Measurements from ENCODE around the gene ATAD3A. TPM values are rescaled to one million over a fixed set of nuclear protein-coding genes. Genes with fewer than 3 reads are reported as not detected.
"Not testable (repeated sequence)": the region's sequence is repeated elsewhere in the genome, so short reads cannot be mapped to it uniquely, and the experiment has no call there.

The ATAD3A gene
- polyA plus RNA-seq, 10 donors: 10.2 to 21.1 (median 17.9) TPM

DNA sequence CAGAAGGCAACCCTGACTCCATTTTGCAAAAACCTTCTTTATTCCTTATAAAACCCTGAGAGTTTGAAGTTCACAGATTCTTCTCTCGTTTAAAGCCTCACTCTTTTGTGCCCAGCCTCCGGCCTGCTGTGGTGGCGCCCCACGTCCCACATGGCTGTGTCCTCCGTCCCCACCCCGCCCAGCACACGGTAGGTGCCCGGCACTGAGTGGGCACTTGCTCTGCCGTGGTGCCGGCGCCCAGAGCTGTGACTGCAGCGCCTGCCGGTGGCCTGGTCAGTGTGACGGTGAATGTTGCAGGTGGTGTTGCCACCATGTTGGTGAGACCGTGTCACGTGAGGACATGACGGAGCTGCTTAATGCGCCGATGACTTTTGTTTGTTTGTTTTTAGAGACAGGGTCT, 9.4 kb downstream of the ATAD3A start:
- DNase-seq: no peak

DNA sequence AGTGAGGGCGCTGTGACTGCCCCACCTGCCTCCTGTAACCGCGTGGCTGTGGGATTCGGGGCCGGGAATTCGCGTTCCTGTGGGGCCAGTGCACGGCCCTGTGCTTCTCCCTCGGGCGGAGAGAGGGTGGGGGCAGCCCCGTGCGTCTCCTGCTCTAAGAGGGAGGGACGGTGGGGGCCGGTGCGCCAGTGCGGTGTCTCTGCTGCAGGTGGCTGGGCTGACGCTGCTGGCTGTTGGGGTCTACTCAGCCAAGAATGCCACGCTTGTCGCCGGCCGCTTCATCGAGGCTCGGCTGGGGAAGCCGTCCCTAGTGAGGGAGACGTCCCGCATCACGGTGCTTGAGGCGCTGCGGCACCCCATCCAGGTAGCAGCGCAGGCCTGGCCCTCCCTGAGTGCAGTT, 10.6 kb downstream of the ATAD3A start:
- DNase-seq: not testable (repeated sequence)

DNA sequence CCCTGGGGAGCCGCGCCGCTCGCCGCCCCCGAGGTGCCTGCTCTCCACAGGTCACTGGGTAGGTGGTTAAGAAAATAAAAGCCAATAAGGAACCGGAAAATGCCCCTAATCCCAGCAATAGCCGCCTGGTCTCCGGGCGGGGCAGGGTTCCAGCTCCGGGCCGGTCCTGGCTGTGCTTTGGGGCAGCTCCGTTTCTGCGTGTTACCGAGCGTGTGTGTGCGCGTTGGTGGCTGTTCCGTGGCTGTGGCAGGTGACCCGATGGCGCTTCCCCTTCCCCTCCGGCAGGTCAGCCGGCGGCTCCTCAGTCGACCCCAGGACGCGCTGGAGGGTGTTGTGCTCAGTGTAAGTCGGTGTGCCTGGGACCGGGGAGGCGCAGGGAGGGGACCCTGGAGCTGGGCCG, 11.3 kb downstream of the ATAD3A start:
- DNase-seq: not testable (repeated sequence)

DNA sequence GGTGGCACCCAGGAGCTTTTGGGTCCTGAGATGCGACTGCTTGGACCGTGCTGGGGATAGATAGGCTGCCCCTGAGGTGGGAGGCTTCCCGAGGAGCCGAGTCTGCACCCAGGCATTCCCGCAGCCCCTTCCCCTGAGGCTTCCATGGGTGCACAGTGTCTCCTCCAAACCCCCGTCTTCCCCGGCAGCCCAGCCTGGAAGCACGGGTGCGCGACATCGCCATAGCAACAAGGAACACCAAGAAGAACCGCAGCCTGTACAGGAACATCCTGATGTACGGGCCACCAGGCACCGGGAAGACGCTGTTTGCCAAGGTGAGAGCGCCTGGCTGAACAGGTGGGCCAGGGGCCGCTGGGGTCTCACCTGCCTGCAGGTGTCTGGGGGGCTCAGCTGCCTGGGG, 11.7 kb downstream of the ATAD3A start:
- not testable (repeated sequence) for DNase-seq

DNA sequence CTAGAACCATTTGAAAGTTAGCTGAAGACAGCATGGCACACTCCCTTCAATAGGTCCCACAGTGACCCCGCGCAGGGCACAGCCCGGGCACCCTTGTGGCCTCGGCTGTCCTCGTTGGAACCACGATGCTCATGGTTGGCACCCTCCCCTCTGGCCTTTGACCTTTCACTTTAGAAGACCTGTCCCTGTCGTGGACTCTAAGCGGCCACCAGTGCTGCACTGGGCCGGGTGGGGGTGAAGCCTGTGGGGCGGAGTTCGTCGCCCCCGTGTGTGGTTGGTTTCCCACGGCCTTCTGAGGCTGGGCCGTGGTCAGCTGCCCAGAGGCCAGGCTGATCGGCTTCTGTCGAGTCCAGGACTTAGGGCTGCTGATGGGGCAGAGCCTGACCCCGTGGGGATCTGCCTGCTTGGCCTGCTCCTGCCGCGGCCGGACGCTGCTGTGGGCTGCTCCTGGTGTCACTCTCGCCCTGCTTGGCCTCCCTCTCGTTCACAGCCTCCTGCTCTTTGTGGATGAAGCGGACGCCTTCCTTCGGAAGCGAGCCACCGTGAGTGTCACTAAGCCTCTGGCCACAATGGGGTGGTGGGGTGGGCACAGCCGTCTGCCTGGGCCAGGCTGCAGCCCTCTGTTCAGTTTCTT, 12.9 kb downstream of the ATAD3A start:
- not testable (repeated sequence) for DNase-seq

DNA sequence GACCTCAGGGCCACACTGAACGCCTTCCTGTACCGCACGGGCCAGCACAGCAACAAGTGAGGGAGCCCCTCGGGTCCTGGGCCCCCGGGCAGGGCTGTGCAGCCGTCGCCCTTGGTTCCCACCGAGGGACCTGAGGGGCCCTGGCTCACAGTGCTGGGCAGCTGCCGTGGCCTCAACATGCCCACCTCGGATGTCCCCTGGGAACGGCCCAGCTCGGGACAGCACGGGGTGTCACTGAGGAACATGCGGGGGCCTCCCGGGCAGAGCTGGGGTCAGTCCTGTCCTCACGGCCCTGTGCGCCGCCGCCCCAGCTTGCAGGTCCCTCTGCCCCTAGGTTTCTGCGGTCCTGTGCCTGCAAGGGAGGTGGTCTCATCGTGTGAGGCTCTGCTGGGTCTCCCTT, 14.5 kb downstream of the ATAD3A start:
- not testable (repeated sequence) for DNase-seq

DNA sequence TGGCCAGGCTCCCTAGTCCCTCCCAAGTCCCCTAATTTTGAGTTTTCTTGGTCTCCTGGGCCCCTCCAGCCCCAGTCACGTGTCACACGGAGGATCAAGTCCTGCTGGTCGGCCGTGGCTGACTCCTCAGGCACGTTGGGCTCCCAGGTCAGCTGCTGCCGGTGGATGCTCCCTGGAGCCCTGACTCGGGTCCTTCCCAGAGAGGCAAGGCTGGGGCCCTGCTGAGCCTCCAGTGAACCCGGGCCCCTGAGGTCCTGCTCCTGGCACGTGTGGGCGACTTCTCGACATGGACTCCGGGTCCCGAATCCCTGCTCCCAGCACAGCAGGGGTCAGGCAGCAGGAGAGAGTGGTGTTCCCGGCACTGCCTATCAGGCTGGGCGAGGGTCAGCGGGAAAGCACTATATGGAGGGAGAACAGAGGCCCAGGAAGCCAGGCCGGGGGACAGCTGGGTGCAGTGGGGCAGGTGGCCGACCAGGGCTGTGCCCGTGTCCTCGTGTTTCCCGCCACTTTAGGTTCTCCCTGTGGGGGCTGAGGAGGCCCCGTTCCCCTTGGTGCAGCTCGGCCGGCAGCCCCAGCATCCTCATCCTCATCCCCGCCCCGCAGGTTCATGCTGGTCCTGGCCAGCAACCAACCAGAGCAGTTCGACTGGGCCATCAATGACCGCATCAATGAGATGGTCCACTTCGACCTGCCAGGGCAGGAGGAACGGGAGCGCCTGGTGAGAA, 15.3 kb downstream of the ATAD3A start:
- no peak for DNase-seq

DNA sequence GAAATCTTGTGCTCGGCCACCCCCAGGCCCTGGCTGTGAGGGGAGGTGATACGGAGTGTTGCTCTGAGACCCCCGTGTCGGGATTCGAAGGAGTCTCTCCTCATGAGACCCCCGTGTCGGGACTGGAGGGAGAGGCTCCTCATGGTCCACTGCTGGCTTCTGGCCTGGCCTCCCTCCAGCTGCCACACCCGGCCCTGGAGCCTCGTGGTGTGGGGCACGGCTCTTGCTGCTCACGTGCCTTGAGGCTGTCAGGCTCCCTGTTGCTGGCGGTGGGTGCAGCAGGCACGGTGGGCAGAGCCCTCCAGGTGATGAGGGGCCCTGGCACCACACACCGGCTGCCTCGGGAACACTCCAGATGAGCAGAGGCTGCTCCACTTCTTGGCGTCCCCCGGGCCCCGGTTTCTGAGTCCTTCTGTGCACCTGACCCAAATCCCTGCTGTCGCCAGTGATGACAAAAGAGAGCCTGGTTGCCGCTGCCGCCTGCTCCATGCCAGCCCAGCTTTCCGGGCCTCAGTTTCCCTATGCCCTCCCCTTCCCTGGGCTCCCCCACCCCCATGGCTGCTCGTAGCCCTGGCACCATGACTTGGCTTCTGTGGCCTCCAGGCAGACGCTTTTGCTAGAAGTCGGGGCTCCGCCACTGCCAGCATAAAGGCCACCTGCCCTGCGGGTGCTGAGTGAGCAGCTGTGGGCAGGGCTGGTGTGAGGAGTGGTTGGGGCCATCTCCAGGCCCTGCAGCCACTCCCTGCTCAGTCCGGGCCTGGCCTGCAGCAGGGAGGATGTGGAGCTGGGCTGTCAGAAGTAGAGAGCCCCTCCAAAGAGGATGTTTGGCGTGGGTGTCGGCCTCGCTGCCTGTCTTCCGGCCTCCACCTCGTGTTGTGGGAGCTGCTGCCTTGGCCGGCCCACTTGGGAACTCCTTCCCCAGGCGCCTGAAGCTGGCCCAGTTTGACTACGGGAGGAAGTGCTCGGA, 16.6 kb downstream of the ATAD3A start:
- DNase-seq: no peak

DNA sequence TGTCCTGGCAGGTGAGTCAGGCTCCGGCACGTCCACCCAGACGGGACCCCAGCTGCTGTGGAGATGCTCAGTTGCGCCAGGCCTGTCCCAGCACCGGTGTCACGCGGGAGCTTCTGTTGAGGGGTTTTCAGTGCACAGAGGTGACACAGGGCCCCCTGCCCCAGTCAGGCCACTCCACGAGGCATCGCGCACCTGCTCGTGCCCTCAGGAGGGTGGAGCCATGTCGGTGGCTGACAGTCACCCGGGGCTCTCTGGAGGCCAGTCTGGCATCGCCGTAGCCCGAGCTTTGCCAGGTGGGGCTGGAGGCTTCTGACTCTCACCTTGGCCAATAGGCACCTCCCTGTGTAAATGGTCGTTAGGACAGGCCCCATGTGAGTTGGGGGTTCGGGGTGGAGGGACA, 17.4 kb downstream of the ATAD3A start:
- DNase-seq: no peak

DNA sequence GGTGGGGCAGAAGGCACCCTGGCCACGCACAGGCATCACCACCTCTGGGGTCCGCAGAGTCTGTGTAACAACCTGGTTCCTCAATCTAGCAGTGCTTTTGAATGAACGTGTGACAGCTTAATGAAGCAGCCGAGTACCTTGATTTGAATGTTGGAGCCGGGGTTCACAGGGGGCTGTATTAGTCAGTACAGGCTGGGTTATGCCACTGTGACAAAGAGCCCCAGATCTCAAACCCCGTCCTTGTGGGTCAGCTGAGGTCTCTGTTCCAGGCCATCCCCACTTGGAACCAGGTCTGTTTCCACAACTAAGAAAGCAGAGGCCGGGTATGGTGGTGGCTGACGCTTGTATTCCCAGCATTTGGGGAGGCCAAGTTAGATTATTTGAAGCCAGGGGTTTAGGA, 18.0 kb downstream of the ATAD3A start:
- no peak for DNase-seq

DNA sequence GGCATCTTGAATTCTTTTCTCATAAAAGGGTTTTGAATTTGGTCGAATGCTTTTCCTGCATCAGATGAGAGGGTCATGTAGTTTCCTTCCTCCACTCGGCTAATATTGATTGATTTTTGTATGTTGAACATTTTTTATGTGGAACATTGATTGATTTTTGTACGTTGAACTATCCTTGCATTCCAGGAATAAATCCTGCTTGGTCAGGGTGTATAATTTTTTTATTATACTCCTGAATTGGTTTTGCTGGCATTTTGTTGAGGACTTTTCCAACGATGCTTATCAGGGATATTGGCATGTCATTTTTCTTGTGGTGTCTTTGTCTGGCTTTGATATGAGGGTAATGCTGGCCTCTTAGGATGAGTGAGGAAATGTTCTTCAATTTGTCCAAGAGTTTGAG, 20.0 kb downstream of the ATAD3A start:
- DNase-seq: no peak

DNA sequence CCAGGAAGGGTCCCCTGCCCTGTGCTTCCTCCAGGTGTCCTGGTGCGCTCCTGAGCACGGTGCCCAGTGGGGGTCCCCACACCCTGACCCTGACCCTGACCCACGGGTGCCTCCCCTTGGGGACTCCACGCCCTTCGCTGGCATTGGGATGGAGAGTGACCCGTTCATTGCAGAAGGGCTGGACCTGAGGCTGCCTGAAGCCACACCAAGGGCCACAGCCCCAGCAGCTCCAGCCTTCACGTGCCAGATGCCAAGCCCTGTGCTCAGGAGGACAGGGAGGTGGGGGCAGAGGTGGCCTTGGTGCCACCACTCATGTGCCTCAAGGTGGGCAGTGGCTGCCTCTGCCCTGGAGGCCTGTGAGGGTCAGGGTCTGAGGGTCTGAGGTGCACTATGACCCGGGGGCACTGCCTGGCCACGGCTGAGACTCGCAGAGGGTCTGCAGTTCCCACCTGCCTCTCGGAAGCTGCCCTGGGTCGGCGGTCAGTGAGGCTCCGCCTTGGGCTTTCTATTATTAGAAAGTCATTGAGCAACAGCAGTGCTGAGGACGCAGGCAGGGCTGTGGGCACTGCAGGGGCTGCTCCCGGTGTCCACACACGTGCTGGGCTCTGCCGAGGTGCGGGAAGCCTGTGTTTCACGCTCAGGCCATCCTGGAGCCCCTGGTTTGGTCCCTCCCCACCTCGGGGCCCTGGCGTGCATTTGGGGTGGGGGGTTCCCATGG, 21.4 kb downstream of the ATAD3A start:
- not testable (repeated sequence) for DNase-seq

DNA sequence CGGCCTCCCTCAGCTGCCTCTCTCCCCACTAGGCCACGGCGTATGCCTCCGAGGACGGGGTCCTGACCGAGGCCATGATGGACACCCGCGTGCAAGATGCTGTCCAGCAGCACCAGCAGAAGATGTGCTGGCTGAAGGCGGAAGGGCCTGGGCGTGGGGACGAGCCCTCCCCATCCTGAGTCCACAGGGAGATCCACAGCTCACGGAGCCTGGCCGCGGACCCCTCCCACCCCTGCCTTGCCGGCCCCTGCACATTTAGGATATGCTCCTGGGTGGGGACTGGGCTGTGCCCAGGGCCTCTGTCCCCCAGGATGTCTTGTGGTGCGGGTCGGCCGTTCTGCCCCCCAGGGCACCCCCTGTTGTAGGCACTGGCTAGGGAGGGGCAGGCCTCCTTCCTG, 21.9 kb downstream of the ATAD3A start:
- DNase-seq: not testable (repeated sequence)

DNA sequence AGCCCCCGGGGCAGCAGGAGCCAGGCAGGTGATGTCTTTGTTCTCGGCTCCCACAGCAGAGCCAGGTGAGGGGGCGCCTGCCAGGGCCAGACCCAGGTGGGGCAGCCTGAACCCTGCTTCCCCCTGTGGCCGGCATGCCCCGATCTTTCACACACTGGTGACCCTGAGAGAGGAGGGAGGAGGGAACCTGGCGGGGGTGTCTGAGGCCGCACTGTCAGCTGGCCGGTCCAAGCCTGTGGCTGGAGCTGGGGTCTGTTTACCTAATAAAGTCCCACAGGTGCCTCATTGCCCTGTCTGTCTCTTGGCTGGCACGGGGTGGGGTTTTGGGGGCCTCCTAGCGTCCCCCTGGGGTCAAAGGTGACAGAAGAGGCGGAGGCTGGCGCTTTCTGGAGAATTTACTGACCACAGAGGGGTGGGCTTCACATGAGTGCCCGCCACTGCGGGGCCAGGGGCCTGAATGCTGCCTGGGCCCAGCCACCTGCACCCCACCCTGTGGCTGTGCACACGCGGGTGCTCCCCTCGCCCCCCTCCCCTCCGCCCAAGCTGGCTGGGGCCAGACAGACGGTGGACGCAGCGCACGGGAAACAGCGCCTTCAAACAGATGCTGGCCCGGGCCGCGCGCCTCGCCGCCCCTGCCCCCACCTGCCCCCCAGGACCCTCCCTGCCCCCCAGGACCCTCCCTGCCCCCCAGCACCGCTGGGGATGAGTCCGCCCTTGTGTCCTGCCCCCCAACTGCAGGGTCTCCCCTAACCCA, 22.6 kb downstream of the ATAD3A start:
- no peak for DNase-seq

DNA sequence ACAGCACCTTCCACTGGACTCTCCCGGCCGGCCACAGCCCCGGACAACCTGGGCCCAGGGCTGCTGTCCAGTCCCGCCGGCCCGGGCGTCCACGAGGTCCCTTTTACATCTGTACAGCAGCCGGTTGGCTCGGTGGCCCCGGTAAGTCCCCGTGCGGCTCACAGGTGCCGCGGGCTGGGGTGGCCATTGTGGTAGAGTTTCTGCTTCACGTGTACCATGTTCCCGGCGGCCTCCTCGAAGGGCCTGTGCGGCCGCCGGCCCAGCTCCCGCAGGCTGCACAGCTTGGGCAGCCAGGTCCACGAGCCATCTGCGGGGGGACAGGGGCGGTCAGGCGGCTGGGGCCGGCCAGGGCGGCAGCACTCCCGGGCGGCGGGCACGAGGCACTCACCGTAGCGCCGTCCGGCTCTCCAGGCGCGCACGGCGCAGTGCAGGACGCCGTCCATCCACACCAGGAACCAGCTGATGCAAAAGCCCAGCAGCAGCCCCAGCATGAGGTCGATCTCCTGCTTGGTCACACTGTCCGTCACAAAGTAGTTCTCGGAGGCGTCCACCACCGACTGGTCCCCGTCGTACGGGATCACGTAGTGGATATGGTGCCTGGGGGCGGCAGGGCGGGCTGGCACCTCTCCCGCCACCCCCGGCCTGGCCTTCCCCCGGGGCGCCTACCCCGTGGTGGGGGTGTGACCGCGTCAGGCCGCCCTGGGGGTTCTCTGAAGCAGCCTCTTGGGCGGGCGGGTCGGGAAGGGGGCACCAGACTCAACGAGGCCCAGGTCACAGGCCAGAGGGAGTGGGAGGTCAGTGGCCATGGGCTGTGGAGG, 23.4 kb downstream of the ATAD3A start:
- no peak for DNase-seq

DNA sequence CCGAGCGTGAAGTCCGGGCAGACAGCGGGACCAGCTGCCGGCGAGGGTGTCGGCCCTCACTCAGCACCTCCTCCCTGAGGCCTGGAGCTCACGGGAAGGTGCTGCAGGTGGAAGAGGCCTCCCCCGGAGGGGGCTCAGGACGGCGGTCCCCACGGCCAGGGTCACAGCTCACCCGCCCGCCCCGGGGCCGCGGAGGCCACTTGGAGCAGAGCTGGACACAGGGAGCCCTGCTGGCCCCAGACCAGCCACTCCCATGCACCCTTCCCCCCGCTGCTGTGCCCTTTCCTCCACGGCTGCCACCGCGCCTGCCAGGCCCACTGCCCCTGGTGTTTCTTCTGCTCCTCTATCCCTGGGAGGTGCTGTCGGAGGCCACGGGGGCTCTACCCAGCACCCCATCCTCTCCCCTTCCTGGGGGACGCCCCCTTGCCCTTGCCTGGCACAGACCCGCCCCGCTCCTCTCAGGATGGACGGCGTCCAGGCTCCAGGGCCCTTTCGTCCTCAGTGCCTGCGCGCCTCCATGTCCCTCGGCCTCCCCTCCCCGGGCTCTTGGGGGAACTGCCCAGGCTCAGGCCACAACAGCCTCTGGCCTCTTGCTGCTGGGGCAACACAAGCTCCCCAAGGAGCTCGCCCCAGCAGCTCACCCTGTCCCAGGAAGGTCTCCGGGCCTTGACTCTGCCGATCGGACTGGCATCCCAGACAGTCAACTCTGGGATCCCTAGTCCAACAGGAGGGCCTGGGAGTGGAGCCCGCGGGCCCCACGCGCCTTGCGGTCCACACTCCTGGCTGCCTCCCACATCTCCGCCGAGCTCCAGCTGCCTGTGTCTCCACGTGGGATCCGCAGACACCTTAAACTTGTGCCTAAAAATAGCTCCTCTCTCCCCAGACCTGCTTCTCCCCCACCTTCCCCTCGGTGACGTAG, 24.3 kb downstream of the ATAD3A start:
- DNase-seq: no peak

DNA sequence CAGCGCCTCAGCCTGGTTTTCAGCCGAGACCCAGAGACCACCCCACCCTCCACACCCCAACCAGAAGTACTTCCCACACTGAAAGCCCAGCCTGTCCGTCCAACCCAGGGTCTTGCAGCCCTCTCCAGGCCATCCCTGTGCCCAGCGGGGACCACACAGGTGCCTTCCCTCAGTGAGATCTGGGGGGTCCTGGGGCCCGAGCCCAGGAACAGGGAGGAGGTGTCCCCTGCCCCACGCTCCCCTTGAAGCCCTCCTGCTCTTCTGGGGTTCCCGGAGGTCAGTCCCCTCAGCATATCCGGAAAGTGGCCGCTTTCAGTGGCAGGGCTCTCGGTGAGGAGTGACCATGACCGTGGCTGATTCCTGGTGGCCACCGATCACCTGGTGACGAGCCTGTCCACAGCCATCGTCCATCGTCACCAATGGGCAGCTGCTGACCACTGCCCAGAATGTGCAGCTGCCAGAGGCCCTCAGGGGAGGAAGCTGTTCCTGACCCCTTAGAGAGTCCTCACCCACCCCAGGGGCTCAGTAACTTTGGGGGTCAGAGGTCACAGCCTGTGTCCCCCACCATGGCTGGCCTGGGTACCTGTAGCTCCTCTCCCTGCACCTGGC, 25.1 kb downstream of the ATAD3A start:
- no peak for DNase-seq

DNA sequence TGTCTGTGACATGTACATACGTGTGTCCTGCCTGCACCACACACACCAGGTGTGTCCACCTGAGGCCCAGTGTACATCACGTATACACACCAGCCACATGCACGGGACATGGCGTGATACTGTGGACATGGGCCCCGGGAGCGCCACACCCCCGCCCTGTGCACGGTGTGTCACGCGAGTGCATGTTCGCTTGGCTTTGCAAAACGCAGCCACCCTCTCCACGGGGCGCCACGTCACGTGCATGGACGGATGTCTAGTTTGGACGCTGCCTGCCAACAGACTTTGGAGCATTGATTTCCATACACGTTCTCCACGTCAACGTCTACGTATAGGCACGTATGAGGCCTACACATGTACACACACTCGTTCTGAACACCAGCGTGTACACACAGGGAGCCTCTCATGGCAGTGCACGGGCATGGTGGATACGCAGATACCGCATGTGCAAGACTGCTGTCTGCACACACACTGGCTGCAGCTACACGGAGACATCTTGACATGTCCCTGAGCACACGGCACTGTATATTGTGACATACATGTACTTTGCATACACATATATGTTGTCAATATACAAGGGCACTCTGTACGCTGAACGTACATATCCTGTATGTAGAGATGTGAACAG, 25.8 kb downstream of the ATAD3A start:
- DNase-seq: no peak
